ENCODE measurements around the gene BFSP1. TPM values are rescaled to one million over a fixed set of nuclear protein-coding genes. Genes with fewer than 3 reads are reported as not detected.

BFSP1 gene
- total RNA-seq, 4 donors from 2014 or later, result 0.38 to 2.0 (median 0.98) TPM

- no peak for ATAC-seq (ENCODE audit: low FRiP score)
- DNase-seq (ENCODE audit: low spot score), result no peak
- TF ChIP-seq CTCF (IDR thresholded peaks at IDR 0.05), result no peak
Observed at GRCh38 chr20:17449031-17449430, 82.1 kb downstream of the BFSP1 start.

- DNase-seq (ENCODE audit: low spot score) (no peak), ATAC-seq (ENCODE audit: low FRiP score) (no peak)
- TF ChIP-seq CTCF (IDR thresholded peaks at IDR 0.05), result no peak
Observed at GRCh38 chr20:17448071-17448470, 83.1 kb downstream of the BFSP1 start.

GRCh38 chr20:17446171-17446570 is 85.0 kb downstream of the BFSP1 start:
- DNase-seq (ENCODE audit: low spot score) (no peak), ATAC-seq (ENCODE audit: low FRiP score) (no peak)
- no peak for TF ChIP-seq CTCF (IDR thresholded peaks at IDR 0.05)

- DNase-seq (ENCODE audit: low spot score), result no peak
- TF ChIP-seq CTCF (IDR thresholded peaks at IDR 0.05), result no peak
- ATAC-seq (ENCODE audit: low FRiP score), result no peak
Observed at GRCh38 chr20:17445543-17445942, 85.6 kb downstream of the BFSP1 start.

- DNase-seq (ENCODE audit: low spot score) (no peak), ATAC-seq (ENCODE audit: low FRiP score) (no peak)
- no peak for TF ChIP-seq CTCF (IDR thresholded peaks at IDR 0.05)
Observed at GRCh38 chr20:17444091-17444490, 87.1 kb downstream of the BFSP1 start.

Other genes starting within 250 kb of the BFSP1 start
- 100 to 1,000 TPM; 147 to 228 (median 170) TPM for gene DSTN, start 38.7 kb upstream of the BFSP1 start, total RNA-seq
- gene RRBP1, start 150.9 kb upstream of the BFSP1 start, total RNA-seq, result 100 to 1,000 TPM in 1 of 4 donors, 10 to 100 TPM in 3; 67.9 to 142 (median 87.2) TPM
- not detected for gene BANF2, start 168.6 kb upstream of the BFSP1 start, total RNA-seq